Ishikawa (cell line): ENCODE measurements around the gene MVB12A.

Experiments
- CEBPB ChIP-seq: IDR thresholded peaks from 2 replicates; pipeline ENCODE4 v1.6.1; 2012
- EP300 ChIP-seq: IDR thresholded peaks from 2 replicates; pipeline ENCODE4 v1.6.1; 2012; ENCODE audit warnings: borderline replicate concordance
- TAF1 ChIP-seq: IDR thresholded peaks from 2 replicates; pipeline ENCODE4 v1.6.1; 2012; ENCODE audit warnings: low read depth, mild to moderate bottlenecking
- TEAD4 ChIP-seq: IDR thresholded peaks from 2 replicates; pipeline ENCODE4 v1.6.1; 2012

- TF ChIP-seq TAF1 (no peak), EP300 (no peak), TEAD4 (no peak), CEBPB (no peak)
These were observed 46.6 kb downstream of the MVB12A start for GRCh38 chr19:17466487-17466850.
